Skeletal muscle tissue (tissue), 4 donors: ENCODE results near the gene CIRBP. TPM values are rescaled to one million over a fixed set of nuclear protein-coding genes. Genes with fewer than 3 reads are reported as not detected.
A peak's percentile ranks its signal among the peaks of the same experiment; 100 is the strongest.

Source experiments
- H3K27ac ChIP-seq: one replicate; pipeline ENCODE4 v1.7.0; 2013; ENCODE audit warnings: mild to moderate bottlenecking, low read depth, low read length, inconsistent platforms
- H3K27me3 ChIP-seq, 3 donors: one replicate each; pipeline ENCODE4 v1.7.0; 2013; ENCODE audit warnings: low read length in 3 of 3; ENCODE audit not compliant: control insufficient read depth in 3 of 3, insufficient read depth in 3 of 3
- H3K36me3 ChIP-seq, 3 donors: one replicate each; pipeline ENCODE4 v1.7.0; 2013; ENCODE audit warnings: low read length in 3 of 3; ENCODE audit not compliant: control insufficient read depth in 3 of 3, insufficient read depth in 3 of 3
- H3K4me1 ChIP-seq, 3 donors: one replicate each; pipeline ENCODE4 v1.7.0; 2013; ENCODE audit warnings: low read length in 3 of 3, mild to moderate bottlenecking in 3 of 3; ENCODE audit not compliant: control insufficient read depth in 3 of 3, insufficient read depth in 3 of 3
- H3K4me3 ChIP-seq, 3 donors: one replicate each; pipeline ENCODE4 v1.7.0; 2013; ENCODE audit warnings: low read length in 3 of 3
- H3K9ac ChIP-seq, 3 donors: one replicate each; pipeline ENCODE4 v1.7.0; 2013; ENCODE audit warnings: low read length in 3 of 3, mild to moderate bottlenecking in 3 of 3, moderate library complexity in 2 of 3, low read depth in 1 of 3
- H3K9me3 ChIP-seq, 3 donors: one replicate each; pipeline ENCODE4 v1.7.0; 2013; ENCODE audit warnings: low read length in 3 of 3; ENCODE audit not compliant: control insufficient read depth in 3 of 3
- total RNA-seq: library from RNA; depleted of rRNA; stranded (reverse); fragments of >200 nt; gene quantifications from one replicate; pipeline ENCODE4 v1.2.3, GENCODE V29; 2014
- donor health status: Osteomylitis.

CIRBP gene
- total RNA-seq, 1 donor from 2014 or later = 413 TPM

GRCh38 chr19:1237754-1238368 lies 31.3 kb upstream of the CIRBP start, which contains the start of gene CBARP:
Gene CBARP (minus strand): TSS chr19:1238005. CDS start chr19:1236100, 1,905 bp downstream.
- Histone ChIP-seq H3K27ac (no peak within 1 kb of the TSS), H3K36me3 (no peaks in the 10 kb centered on the region), H3K4me1 (peaks cover 20 to 38% (median 32%) of the 10 kb centered on the region in 3 donors), H3K9ac (peak within 1 kb of the TSS in 2 of 3 donors; percentile 56 to 57), H3K9me3 (no peaks in the 10 kb centered on the region), H3K4me3 (peak within 1 kb of the TSS; percentile 14 to 51 (median 49)), H3K27me3 (peaks cover 0 to 8% (median 7%) of the 10 kb centered on the region in 3 donors)

- Histone ChIP-seq H3K9ac (peak overlapping the region in 1 of 3 donors; percentile 8), H3K36me3 (no peaks in the 10 kb centered on the region), H3K9me3 (no peaks in the 10 kb centered on the region), H3K4me1 (peaks cover 26 to 42% (median 37%) of the 10 kb centered on the region in 3 donors), H3K4me3 (peak overlapping the region; percentile 14 to 49 (median 36)), H3K27me3 (peaks cover 0 to 8% (median 7%) of the 10 kb centered on the region in 3 donors), H3K27ac (no peak overlapping the region)
Observed at GRCh38 chr19:1238369-1239303, 30.5 kb upstream of the CIRBP start.

- Histone ChIP-seq H3K27me3 (peaks cover 0 to 8% (median 7%) of the 10 kb centered on the region in 3 donors), H3K9ac (peak overlapping the region in 1 of 3 donors; percentile 84), H3K9me3 (no peaks in the 10 kb centered on the region), H3K27ac (peak overlapping the region; percentile 88), H3K4me1 (peaks cover 33 to 50% (median 44%) of the 10 kb centered on the region in 3 donors), H3K4me3 (no peak overlapping the region), H3K36me3 (no peaks in the 10 kb centered on the region)
Observed at GRCh38 chr19:1239420-1239795, 29.7 kb upstream of the CIRBP start.

- H3K9me3 ChIP-seq = no peaks in the 10 kb centered on the region
- no peaks in the 10 kb centered on the region for H3K36me3 ChIP-seq
- H3K27ac ChIP-seq = peak overlapping the region; percentile 88
- peak overlapping the region; percentile 59 to 85 (median 60) for H3K4me3 ChIP-seq
- peaks cover 0 to 8% (median 7%) of the 10 kb centered on the region in 3 donors for H3K27me3 ChIP-seq
- peak overlapping the region; percentile 67 to 84 (median 83) for H3K9ac ChIP-seq
- peaks cover 40 to 56% (median 51%) of the 10 kb centered on the region in 3 donors for H3K4me1 ChIP-seq
Observed at GRCh38 chr19:1239796-1240737, 29.1 kb upstream of the CIRBP start.

GRCh38 chr19:1240925-1241324 lies 28.2 kb upstream of the CIRBP start:
- Histone ChIP-seq H3K9me3 (no peaks in the 10 kb centered on the region), H3K36me3 (no peaks in the 10 kb centered on the region), H3K9ac (peak overlapping the region; percentile 67 to 94 (median 86)), H3K27ac (peak overlapping the region; percentile 100), H3K4me1 (peaks cover 44 to 63% (median 58%) of the 10 kb centered on the region in 3 donors), H3K27me3 (peaks cover 0 to 5% (median 4%) of the 10 kb centered on the region in 3 donors), H3K4me3 (peak overlapping the region; percentile 63 to 90 (median 85))

GRCh38 chr19:1241417-1242095 lies 27.6 kb upstream of the CIRBP start, which contains the start of gene ATP5F1D:
Gene ATP5F1D (plus strand): TSS chr19:1241751. CDS start chr19:1241851, 100 bp downstream.
- Histone ChIP-seq H3K9ac (peak within 1 kb of the TSS; percentile 81 to 94 (median 86)), H3K9me3 (no peaks in the 10 kb centered on the region), H3K4me1 (peaks cover 48 to 64% (median 64%) of the 10 kb centered on the region in 3 donors), H3K27ac (peak within 1 kb of the TSS; percentile 100), H3K36me3 (no peaks in the 10 kb centered on the region), H3K4me3 (peak within 1 kb of the TSS; percentile 85 to 90 (median 88)), H3K27me3 (no peaks in the 10 kb centered on the region)

GRCh38 chr19:1243768-1244692 lies 25.1 kb upstream of the CIRBP start:
- peak overlapping the region; percentile 77 to 94 (median 81) for H3K9ac ChIP-seq
- H3K9me3 ChIP-seq = no peaks in the 10 kb centered on the region
- no peaks in the 10 kb centered on the region for H3K36me3 ChIP-seq
- H3K4me3 ChIP-seq = peak overlapping the region; percentile 45 to 85 (median 61)
- H3K4me1 ChIP-seq = peaks cover 57 to 71% (median 66%) of the 10 kb centered on the region in 3 donors
- no peaks in the 10 kb centered on the region for H3K27me3 ChIP-seq
- peak overlapping the region; percentile 100 for H3K27ac ChIP-seq

GRCh38 chr19:1244693-1245451 lies 24.3 kb upstream of the CIRBP start:
- peak overlapping the region; percentile 40 to 58 (median 43) for H3K4me3 ChIP-seq
- peaks cover 57 to 67% (median 66%) of the 10 kb centered on the region in 3 donors for H3K4me1 ChIP-seq
- no peaks in the 10 kb centered on the region for H3K27me3 ChIP-seq

More at GRCh38 chr19:1244693-1245451, 24.3 kb upstream of the CIRBP start:
- Histone ChIP-seq H3K9ac (peak overlapping the region; percentile 77 to 94 (median 81)), H3K27ac (peak overlapping the region; percentile 100), H3K9me3 (no peaks in the 10 kb centered on the region), H3K36me3 (no peaks in the 10 kb centered on the region)
